ENCODE measurements around the gene SPTSSB. TPM values are rescaled to one million over a fixed set of nuclear protein-coding genes. Genes with fewer than 3 reads are reported as not detected.

The SPTSSB gene
- total RNA-seq, 2 donors from 2014 or later = 0.32 TPM; not detected in 1

- Mint-ChIP-seq H3K27me3 (peaks cover 6% of the 10 kb centered on the region), H3K4me1 (peaks cover 10% of the 10 kb centered on the region), H3K4me3 (no peak overlapping the region), H3K27ac (no peak overlapping the region), H3K36me3 (ENCODE audit: low read depth) (no peaks in the 10 kb centered on the region)
- no peaks in the 10 kb centered on the region for H3K9me3 ChIP-seq (ENCODE audit: control insufficient read depth, low read length, poor library complexity, severe bottlenecking)
- ATAC-seq = no peak
- DNase-seq = no peak
These were observed 27.3 kb downstream of the SPTSSB start for GRCh38 chr3:161343986-161344385.

- DNase-seq (no peak), ATAC-seq (no peak)
- no peak overlapping the region for H3K4me3 Mint-ChIP-seq
- H3K27me3 Mint-ChIP-seq = peaks cover 6% of the 10 kb centered on the region
- no peaks in the 10 kb centered on the region for H3K9me3 ChIP-seq (ENCODE audit: control insufficient read depth, low read length, poor library complexity, severe bottlenecking)
- H3K4me1 Mint-ChIP-seq = peaks cover 5% of the 10 kb centered on the region
- no peaks in the 10 kb centered on the region for H3K36me3 Mint-ChIP-seq (ENCODE audit: low read depth)
- no peak overlapping the region for H3K27ac Mint-ChIP-seq
These were observed 27.8 kb downstream of the SPTSSB start for GRCh38 chr3:161343540-161343939.

GRCh38 chr3:161342629-161343028 lies 28.7 kb downstream of the SPTSSB start:
- Mint-ChIP-seq H3K4me1 (peaks cover 3% of the 10 kb centered on the region), H3K4me3 (no peak overlapping the region), H3K36me3 (ENCODE audit: low read depth) (no peaks in the 10 kb centered on the region), H3K27me3 (peaks cover 6% of the 10 kb centered on the region), H3K27ac (no peak overlapping the region)
- no peaks in the 10 kb centered on the region for H3K9me3 ChIP-seq (ENCODE audit: control insufficient read depth, low read length, poor library complexity, severe bottlenecking)
- DNase-seq (no peak), ATAC-seq (no peak)

- H3K27ac Mint-ChIP-seq = no peak overlapping the region
- no peaks in the 10 kb centered on the region for H3K36me3 Mint-ChIP-seq (ENCODE audit: low read depth)
- no peak for ATAC-seq
- peaks cover 6% of the 10 kb centered on the region for H3K27me3 Mint-ChIP-seq
- H3K9me3 ChIP-seq (ENCODE audit: control insufficient read depth, low read length, poor library complexity, severe bottlenecking) = no peaks in the 10 kb centered on the region
- no peaks in the 10 kb centered on the region for H3K4me1 Mint-ChIP-seq
- no peak for DNase-seq
- no peak overlapping the region for H3K4me3 Mint-ChIP-seq
These were observed 31.5 kb downstream of the SPTSSB start for GRCh38 chr3:161339517-161340500.

GRCh38 chr3:161337311-161337710 lies 34.0 kb downstream of the SPTSSB start:
- H3K27me3 Mint-ChIP-seq = peaks cover 12% of the 10 kb centered on the region
- H3K36me3 Mint-ChIP-seq (ENCODE audit: low read depth) = peaks cover 2% of the 10 kb centered on the region
- no peak for DNase-seq
- no peak for ATAC-seq
- no peak overlapping the region for H3K4me3 Mint-ChIP-seq
- H3K27ac Mint-ChIP-seq = no peak overlapping the region
- H3K4me1 Mint-ChIP-seq = no peaks in the 10 kb centered on the region
- no peaks in the 10 kb centered on the region for H3K9me3 ChIP-seq (ENCODE audit: control insufficient read depth, low read length, poor library complexity, severe bottlenecking)

GRCh38 chr3:161336661-161337060 lies 34.7 kb downstream of the SPTSSB start:
- no peak for ATAC-seq
- H3K27ac Mint-ChIP-seq = no peak overlapping the region
- H3K36me3 Mint-ChIP-seq (ENCODE audit: low read depth) = peaks cover 2% of the 10 kb centered on the region
- no peaks in the 10 kb centered on the region for H3K9me3 ChIP-seq (ENCODE audit: control insufficient read depth, low read length, poor library complexity, severe bottlenecking)
- H3K27me3 Mint-ChIP-seq = peaks cover 12% of the 10 kb centered on the region
- no peak overlapping the region for H3K4me3 Mint-ChIP-seq
- DNase-seq = no peak
- H3K4me1 Mint-ChIP-seq = no peaks in the 10 kb centered on the region

- no peaks in the 10 kb centered on the region for H3K4me1 Mint-ChIP-seq
- ATAC-seq (no peak), DNase-seq (no peak)
- peaks cover 4% of the 10 kb centered on the region for H3K36me3 Mint-ChIP-seq (ENCODE audit: low read depth)
- peaks cover 24% of the 10 kb centered on the region for H3K27me3 Mint-ChIP-seq
- no peaks in the 10 kb centered on the region for H3K9me3 ChIP-seq (ENCODE audit: control insufficient read depth, low read length, poor library complexity, severe bottlenecking)
- no peak overlapping the region for H3K4me3 Mint-ChIP-seq
- H3K27ac Mint-ChIP-seq = no peak overlapping the region
These were observed 37.6 kb downstream of the SPTSSB start for GRCh38 chr3:161333696-161334095.

GRCh38 chr3:161332792-161333191 lies 38.5 kb downstream of the SPTSSB start:
- H3K36me3 Mint-ChIP-seq (ENCODE audit: low read depth) = peaks cover 4% of the 10 kb centered on the region

GRCh38 chr3:161325059-161325458 lies 46.3 kb downstream of the SPTSSB start:
- H3K27me3 Mint-ChIP-seq = peaks cover 10% of the 10 kb centered on the region
- no peak for ATAC-seq
- H3K36me3 Mint-ChIP-seq (ENCODE audit: low read depth) = peaks cover 2% of the 10 kb centered on the region
- no peaks in the 10 kb centered on the region for H3K9me3 ChIP-seq (ENCODE audit: control insufficient read depth, low read length, poor library complexity, severe bottlenecking)
- no peaks in the 10 kb centered on the region for H3K4me1 Mint-ChIP-seq
- DNase-seq = no peak
- no peak overlapping the region for H3K4me3 Mint-ChIP-seq
- H3K27ac Mint-ChIP-seq = no peak overlapping the region

More at GRCh38 chr3:161332792-161333191, 38.5 kb downstream of the SPTSSB start:
- DNase-seq = no peak
- H3K4me1 Mint-ChIP-seq = no peaks in the 10 kb centered on the region
- H3K27me3 Mint-ChIP-seq = peaks cover 24% of the 10 kb centered on the region
- H3K9me3 ChIP-seq (ENCODE audit: control insufficient read depth, low read length, poor library complexity, severe bottlenecking) = no peaks in the 10 kb centered on the region
- H3K4me3 Mint-ChIP-seq = no peak overlapping the region
- no peak for ATAC-seq
- H3K27ac Mint-ChIP-seq = no peak overlapping the region

- no peak for ATAC-seq
- Mint-ChIP-seq H3K36me3 (ENCODE audit: low read depth) (peaks cover under 1% of the 10 kb centered on the region), H3K4me1 (no peaks in the 10 kb centered on the region), H3K27ac (no peak overlapping the region), H3K4me3 (no peak overlapping the region), H3K27me3 (peaks cover 3% of the 10 kb centered on the region)
- no peaks in the 10 kb centered on the region for H3K9me3 ChIP-seq (ENCODE audit: control insufficient read depth, low read length, poor library complexity, severe bottlenecking)
- DNase-seq = no peak
These were observed 47.2 kb downstream of the SPTSSB start for GRCh38 chr3:161323926-161324621.

- ATAC-seq = no peak
- no peaks in the 10 kb centered on the region for H3K9me3 ChIP-seq (ENCODE audit: control insufficient read depth, low read length, poor library complexity, severe bottlenecking)
- no peaks in the 10 kb centered on the region for H3K36me3 Mint-ChIP-seq (ENCODE audit: low read depth)
- H3K27ac Mint-ChIP-seq = no peak overlapping the region
- no peak for DNase-seq
- no peak overlapping the region for H3K4me3 Mint-ChIP-seq
- no peaks in the 10 kb centered on the region for H3K4me1 Mint-ChIP-seq
- no peaks in the 10 kb centered on the region for H3K27me3 Mint-ChIP-seq
These were observed 48.3 kb downstream of the SPTSSB start for GRCh38 chr3:161322781-161323568.

GRCh38 chr3:161320837-161321236 lies 50.5 kb downstream of the SPTSSB start:
- Mint-ChIP-seq H3K27ac (no peak overlapping the region), H3K27me3 (no peaks in the 10 kb centered on the region)

GRCh38 chr3:161319867-161320266 lies 51.5 kb downstream of the SPTSSB start:
- DNase-seq = no peak
- H3K36me3 Mint-ChIP-seq (ENCODE audit: low read depth) = no peaks in the 10 kb centered on the region

More at GRCh38 chr3:161320837-161321236, 50.5 kb downstream of the SPTSSB start:
- peaks cover 2% of the 10 kb centered on the region for H3K9me3 ChIP-seq (ENCODE audit: control insufficient read depth, low read length, poor library complexity, severe bottlenecking)
- Mint-ChIP-seq H3K36me3 (ENCODE audit: low read depth) (no peaks in the 10 kb centered on the region), H3K4me3 (no peak overlapping the region), H3K4me1 (no peaks in the 10 kb centered on the region)
- no peak for DNase-seq
- no peak for ATAC-seq

More at GRCh38 chr3:161319867-161320266, 51.5 kb downstream of the SPTSSB start:
- Mint-ChIP-seq H3K4me1 (no peaks in the 10 kb centered on the region), H3K27me3 (no peaks in the 10 kb centered on the region), H3K27ac (no peak overlapping the region), H3K4me3 (no peak overlapping the region)
- H3K9me3 ChIP-seq (ENCODE audit: control insufficient read depth, low read length, poor library complexity, severe bottlenecking) = peaks cover 2% of the 10 kb centered on the region
- ATAC-seq = no peak

Measured in T-helper 17 cell (primary cell).